NCI-H1436 treated with DMSO at 0.1 percent for 48 hours (cell line): Measurements from ENCODE around the gene RAB21.
"Not testable (repeated sequence)": the region's sequence is repeated elsewhere in the genome, so short reads cannot be mapped to it uniquely, and the experiment has no call there.

Source experiments
- DNase-seq: peaks from one replicate; lab custom pipeline; 2025; lab: John Stamatoyannopoulos, UW

The RAB21 gene

GRCh38 chr12:71799106-71799505 lies 44.4 kb downstream of the RAB21 start:
- DNase-seq: no peak

GRCh38 chr12:71800177-71800576 lies 45.5 kb downstream of the RAB21 start:
- no peak for DNase-seq

GRCh38 chr12:71804505-71804904 lies 49.8 kb downstream of the RAB21 start:
- no peak for DNase-seq

GRCh38 chr12:71810921-71811320 lies 56.3 kb downstream of the RAB21 start:
- DNase-seq: no peak

- DNase-seq: not testable (repeated sequence)
Observed at GRCh38 chr12:71815242-71815641, 60.6 kb downstream of the RAB21 start.

GRCh38 chr12:71822088-71822487 lies 67.4 kb downstream of the RAB21 start:
- not testable (repeated sequence) for DNase-seq

GRCh38 chr12:71828813-71829212 lies 74.2 kb downstream of the RAB21 start:
- DNase-seq: no peak

- no peak for DNase-seq
Observed at GRCh38 chr12:71837356-71837755, 82.7 kb downstream of the RAB21 start.

- DNase-seq: no peak
Observed at GRCh38 chr12:71838231-71838630, 83.6 kb downstream of the RAB21 start.

GRCh38 chr12:71838676-71839075 lies 84.0 kb downstream of the RAB21 start:
- DNase-seq: no peak

GRCh38 chr12:71840231-71840847 lies 85.7 kb downstream of the RAB21 start:
- DNase-seq: no peak

- DNase-seq: no peak
Observed at GRCh38 chr12:71846322-71846940, 91.8 kb downstream of the RAB21 start.

- no peak for DNase-seq
Observed at GRCh38 chr12:71848212-71848611, 93.5 kb downstream of the RAB21 start.

- DNase-seq: no peak
Observed at GRCh38 chr12:71849109-71849851, 94.6 kb downstream of the RAB21 start.
